ENCODE data around the gene ZNF511. TPM values are rescaled to one million over a fixed set of nuclear protein-coding genes. Genes with fewer than 3 reads are reported as not detected.

ZNF511 gene
- total RNA-seq, 4 donors from 2014 or later, result 21.8 to 104 (median 27.2) TPM

GRCh38 chr10:133329491-133330202 is 20.9 kb downstream of the ZNF511 start:
- Histone ChIP-seq H3K4me1 (peaks cover 12 to 24% (median 20%) of the 10 kb centered on the region in 4 donors), H3K27me3 (peaks cover 82% of the 10 kb centered on the region), H3K9me3 (no peaks in the 10 kb centered on the region), H3K36me3 (no peaks in the 10 kb centered on the region), H3K4me3 (peak overlapping the region in 3 of 4 donors; percentile 23 to 42 (median 24)), H3K27ac (no peak overlapping the region)
- in situ Hi-C loops (cut with MboI; ENCODE audit: low pct_ligation_motif_present in 1 of 4, low pct_unique_long_range_greater_than_20kb in 1 of 4, low sequenced_read_pairs in 3 of 4) (loop anchor here in 1 of 4 donors (10.0 kb wide), 1 partner anchor 185 kb away; no protein-coding TSS in a partner anchor), intact Hi-C loops (cut with DNase I; ENCODE audit: low total_unique reads) (no loop called here)
- TF ChIP-seq CTCF (IDR thresholded peaks at IDR 0.05) (peak; percentile 85 to 97 (median 97)), POLR2A (IDR thresholded peaks at IDR 0.05) (no peak)
- DNase-seq, result peak; percentile 89
- WGBS, 2 donors (ENCODE audit: low coverage in 1 of 2), result 0 to 12% methylated on average over 1 to 37 of the region's 37 CpGs

GRCh38 chr10:133332936-133333699 is 24.4 kb downstream of the ZNF511 start:
- DNase-seq, result no peak
- Histone ChIP-seq H3K27ac (no peak overlapping the region), H3K4me3 (no peak overlapping the region), H3K36me3 (no peaks in the 10 kb centered on the region), H3K4me1 (peaks cover 14 to 29% (median 25%) of the 10 kb centered on the region in 4 donors), H3K9me3 (no peaks in the 10 kb centered on the region), H3K27me3 (peaks cover 78% of the 10 kb centered on the region)
- WGBS, 2 donors (ENCODE audit: low coverage in 1 of 2), result 80 to 84% methylated on average over 14 to 30 of the region's 30 CpGs
- TF ChIP-seq CTCF (IDR thresholded peaks at IDR 0.05) (no peak), EP300 (IDR thresholded peaks at IDR 0.05; ENCODE audit: low read depth) (no peak), POLR2A (IDR thresholded peaks at IDR 0.05) (no peak), POLR2AphosphoS5 (IDR thresholded peaks at IDR 0.05) (no peak)
- in situ Hi-C loops (cut with MboI; ENCODE audit: low pct_ligation_motif_present in 1 of 4, low pct_unique_long_range_greater_than_20kb in 1 of 4, low sequenced_read_pairs in 3 of 4), result no loop called here
- intact Hi-C loops (cut with DNase I; ENCODE audit: low total_unique reads), result no loop called here

- Histone ChIP-seq H3K27ac (no peak overlapping the region), H3K4me3 (peak overlapping the region in 3 of 4 donors; percentile 8 to 36 (median 30)), H3K27me3 (peaks cover 63% of the 10 kb centered on the region), H3K36me3 (no peaks in the 10 kb centered on the region), H3K9me3 (no peaks in the 10 kb centered on the region), H3K4me1 (peaks cover 14 to 26% (median 24%) of the 10 kb centered on the region in 4 donors)
- no peak for DNase-seq
- in situ Hi-C loops (cut with MboI; ENCODE audit: low pct_ligation_motif_present in 1 of 4, low pct_unique_long_range_greater_than_20kb in 1 of 4, low sequenced_read_pairs in 3 of 4) (no loop called here), intact Hi-C loops (cut with DNase I; ENCODE audit: low total_unique reads) (no loop called here)
- 18 to 52% methylated on average over 8 to 41 of the region's 51 CpGs for WGBS, 2 donors (ENCODE audit: low coverage in 1 of 2)
- TF ChIP-seq CTCF (IDR thresholded peaks at IDR 0.05), result no peak
- no peak for TF ChIP-seq EP300 (IDR thresholded peaks at IDR 0.05; ENCODE audit: low read depth)
- TF ChIP-seq POLR2A (IDR thresholded peaks at IDR 0.05), result no peak
- no peak for TF ChIP-seq POLR2AphosphoS5 (IDR thresholded peaks at IDR 0.05)
These were observed 26.0 kb downstream of the ZNF511 start for GRCh38 chr10:133334503-133335245.

Data from transverse colon (tissue), 4 donors.